ENCODE results near the gene DNM3.

DNM3 gene

GRCh38 chr1:172138634-172139033, 297.3 kb downstream of the DNM3 start:
- TF ChIP-seq CTCF (IDR thresholded peaks at IDR 0.05; ENCODE audit: extremely low read depth, insufficient read depth, missing control alignments) = no peak
- no peak for DNase-seq (ENCODE audit: low spot score)
- in situ Hi-C loops (cut with MboI; ENCODE audit: low pct_unique_long_range_greater_than_20kb, low sequenced_read_pairs, unreplicated experiment) = no loop called here

- in situ Hi-C loops (cut with MboI; ENCODE audit: low pct_unique_long_range_greater_than_20kb, low sequenced_read_pairs, unreplicated experiment) = no loop called here
- no peak for DNase-seq (ENCODE audit: low spot score)
- TF ChIP-seq CTCF (IDR thresholded peaks at IDR 0.05; ENCODE audit: extremely low read depth, insufficient read depth, missing control alignments) = no peak
These were observed 297.9 kb downstream of the DNM3 start for GRCh38 chr1:172139196-172139595.

GRCh38 chr1:172140072-172140471, 298.8 kb downstream of the DNM3 start:
- no peak for DNase-seq (ENCODE audit: low spot score)
- in situ Hi-C loops (cut with MboI; ENCODE audit: low pct_unique_long_range_greater_than_20kb, low sequenced_read_pairs, unreplicated experiment) = no loop called here
- TF ChIP-seq CTCF (IDR thresholded peaks at IDR 0.05; ENCODE audit: extremely low read depth, insufficient read depth, missing control alignments) = no peak

GRCh38 chr1:172140591-172140990, 299.3 kb downstream of the DNM3 start:
- TF ChIP-seq CTCF (IDR thresholded peaks at IDR 0.05; ENCODE audit: extremely low read depth, insufficient read depth, missing control alignments) = no peak
- in situ Hi-C loops (cut with MboI; ENCODE audit: low pct_unique_long_range_greater_than_20kb, low sequenced_read_pairs, unreplicated experiment) = no loop called here
- no peak for DNase-seq (ENCODE audit: low spot score)

- no peak for DNase-seq (ENCODE audit: low spot score)
- TF ChIP-seq CTCF (IDR thresholded peaks at IDR 0.05; ENCODE audit: extremely low read depth, insufficient read depth, missing control alignments) = no peak
- in situ Hi-C loops (cut with MboI; ENCODE audit: low pct_unique_long_range_greater_than_20kb, low sequenced_read_pairs, unreplicated experiment) = no loop called here
These were observed 300.1 kb downstream of the DNM3 start for GRCh38 chr1:172141341-172141881.

- DNase-seq (ENCODE audit: low spot score) = no peak
- in situ Hi-C loops (cut with MboI; ENCODE audit: low pct_unique_long_range_greater_than_20kb, low sequenced_read_pairs, unreplicated experiment) = no loop called here
These were observed 301.0 kb downstream of the DNM3 start for GRCh38 chr1:172142324-172142723.

More at GRCh38 chr1:172142324-172142723, 301.0 kb downstream of the DNM3 start:
- no peak for TF ChIP-seq CTCF (IDR thresholded peaks at IDR 0.05; ENCODE audit: extremely low read depth, insufficient read depth, missing control alignments)

All from GM13977 (cell line).